Stimulated activated naive CD8-positive, alpha-beta T cell treated with anti-CD3 and anti-CD28 coated beads, Interleukin-15, amount 100 ng/mL, for 72 hours (primary cell): Measurements from ENCODE around the gene TRIM56.
"Not testable (repeated sequence)": the region's sequence is repeated elsewhere in the genome, so short reads cannot be mapped to it uniquely, and the experiment has no call there.

Experiments used
- ATAC-seq: fragments of 150-1000 bp; cut with Tn5 transposase; 2 replicates; pipeline ENCODE4 v1.10.0; 2021; ENCODE audit warnings: mild to moderate bottlenecking, moderate library complexity
- DNase-seq, 2 donors: peaks; one replicate each; pipeline ENCODE4 v3.0.0; 2021 to 2022
- H3K27ac Mint-ChIP-seq, 2 donors: one replicate each; pipeline ENCODE4 v1.8.0; 2022; ENCODE audit warnings: mild to moderate bottlenecking in 2 of 2, mixed read lengths in 2 of 2, moderate library complexity in 2 of 2
- H3K27me3 Mint-ChIP-seq: one replicate; pipeline ENCODE4 v1.8.0; 2022; ENCODE audit warnings: mixed read lengths
- H3K4me1 Mint-ChIP-seq: one replicate; pipeline ENCODE4 v1.8.0; 2022; ENCODE audit warnings: mild to moderate bottlenecking, mixed read lengths
- H3K4me3 Mint-ChIP-seq, 2 donors: one replicate each; pipeline ENCODE4 v1.8.0; 2022; ENCODE audit warnings: mild to moderate bottlenecking in 2 of 2, mixed read lengths in 2 of 2, moderate library complexity in 1 of 2
- H3K9me3 Mint-ChIP-seq, 2 donors: one replicate each; pipeline ENCODE4 v1.8.0; 2022; ENCODE audit warnings: mixed read lengths in 2 of 2

TRIM56 gene

GRCh38 chr7:101116898-101117297 lies 31.6 kb downstream of the TRIM56 start:
- Mint-ChIP-seq H3K4me1 (peaks cover 15% of the 10 kb centered on the region), H3K27me3 (peaks cover 41% of the 10 kb centered on the region), H3K4me3 (no peak overlapping the region), H3K9me3 (no peaks in the 10 kb centered on the region), H3K27ac (no peak overlapping the region)
- no peak for DNase-seq
- ATAC-seq = no peak

GRCh38 chr7:101118856-101119255 lies 33.6 kb downstream of the TRIM56 start:
- Mint-ChIP-seq H3K4me1 (peaks cover 32% of the 10 kb centered on the region), H3K27ac (no peak overlapping the region)
- DNase-seq = no peak

GRCh38 chr7:101119876-101120275 lies 34.6 kb downstream of the TRIM56 start:
- Mint-ChIP-seq H3K9me3 (no peaks in the 10 kb centered on the region), H3K4me1 (peaks cover 39% of the 10 kb centered on the region), H3K27ac (no peak overlapping the region), H3K4me3 (no peak overlapping the region), H3K27me3 (peaks cover 69% of the 10 kb centered on the region)
- DNase-seq = no peak
- no peak for ATAC-seq

More at GRCh38 chr7:101118856-101119255, 33.6 kb downstream of the TRIM56 start:
- no peak for ATAC-seq
- H3K4me3 Mint-ChIP-seq = no peak overlapping the region
- H3K9me3 Mint-ChIP-seq = no peaks in the 10 kb centered on the region
- peaks cover 61% of the 10 kb centered on the region for H3K27me3 Mint-ChIP-seq

- ATAC-seq (no peak), DNase-seq (no peak)
- Mint-ChIP-seq H3K4me3 (no peak overlapping the region), H3K27ac (no peak overlapping the region), H3K9me3 (no peaks in the 10 kb centered on the region), H3K4me1 (peaks cover 44% of the 10 kb centered on the region), H3K27me3 (peaks cover 74% of the 10 kb centered on the region)
Observed at GRCh38 chr7:101120315-101120714, 35.0 kb downstream of the TRIM56 start.

- peaks cover 56% of the 10 kb centered on the region for H3K4me1 Mint-ChIP-seq
- peak overlapping the region; percentile 75 to 84 for H3K4me3 Mint-ChIP-seq
- not testable (repeated sequence) for DNase-seq, H3K9me3 Mint-ChIP-seq, ATAC-seq
- peak overlapping the region; percentile 81 to 94 for H3K27ac Mint-ChIP-seq
- H3K27me3 Mint-ChIP-seq = peaks cover 87% of the 10 kb centered on the region
Observed at GRCh38 chr7:101121631-101121990, 36.3 kb downstream of the TRIM56 start.

GRCh38 chr7:101121991-101122932 lies 37.0 kb downstream of the TRIM56 start:
- ATAC-seq (no peak), DNase-seq (no peak)
- Mint-ChIP-seq H3K4me1 (peaks cover 63% of the 10 kb centered on the region), H3K27me3 (peaks cover 93% of the 10 kb centered on the region), H3K9me3 (no peaks in the 10 kb centered on the region), H3K4me3 (peak overlapping the region; percentile 75 to 84), H3K27ac (peak overlapping the region; percentile 81 to 94)

GRCh38 chr7:101122933-101123702 lies 37.8 kb downstream of the TRIM56 start:
- Mint-ChIP-seq H3K4me3 (no peak overlapping the region), H3K27ac (peak overlapping the region in 1 of 2 donors; percentile 90), H3K9me3 (no peaks in the 10 kb centered on the region), H3K27me3 (peaks cover 98% of the 10 kb centered on the region), H3K4me1 (peaks cover 72% of the 10 kb centered on the region)
- DNase-seq (no peak), ATAC-seq (no peak)

- no peaks in the 10 kb centered on the region for H3K9me3 Mint-ChIP-seq
- peaks cover 75% of the 10 kb centered on the region for H3K4me1 Mint-ChIP-seq
- DNase-seq = no peak
- peak overlapping the region in 1 of 2 donors; percentile 61 for H3K27ac Mint-ChIP-seq
- no peak overlapping the region for H3K4me3 Mint-ChIP-seq
- H3K27me3 Mint-ChIP-seq = peaks cover 98% of the 10 kb centered on the region
- ATAC-seq = no peak
Observed at GRCh38 chr7:101123703-101124068, 38.4 kb downstream of the TRIM56 start.

- no peaks in the 10 kb centered on the region for H3K9me3 Mint-ChIP-seq
- H3K4me1 Mint-ChIP-seq = peaks cover 74% of the 10 kb centered on the region
- H3K27me3 Mint-ChIP-seq = peaks cover 97% of the 10 kb centered on the region
- H3K27ac Mint-ChIP-seq = peak overlapping the region in 1 of 2 donors; percentile 72
- ATAC-seq (no peak), DNase-seq (no peak)
- peak overlapping the region; percentile 41 to 50 for H3K4me3 Mint-ChIP-seq
Observed at GRCh38 chr7:101124376-101125056, 39.2 kb downstream of the TRIM56 start.

- H3K9me3 Mint-ChIP-seq = no peaks in the 10 kb centered on the region
- peak overlapping the region in 1 of 2 donors; percentile 36 for H3K27ac Mint-ChIP-seq
- H3K4me3 Mint-ChIP-seq = peak overlapping the region; percentile 37 to 77
- H3K4me1 Mint-ChIP-seq = peaks cover 66% of the 10 kb centered on the region
- H3K27me3 Mint-ChIP-seq = peaks cover 93% of the 10 kb centered on the region
- peak; percentile 68 for ATAC-seq
- DNase-seq = peak in 1 of 2 donors; percentile 44
Observed at GRCh38 chr7:101125989-101126650, 40.8 kb downstream of the TRIM56 start.

GRCh38 chr7:101126651-101127459 lies 41.6 kb downstream of the TRIM56 start, which contains the start of gene SERPINE1:
Gene SERPINE1 (plus strand): TSS chr7:101127104. CDS start chr7:101128394, 1,290 bp downstream.
- Mint-ChIP-seq H3K4me3 (peak within 1 kb of the TSS; percentile 63 to 77), H3K27ac (peak within 1 kb of the TSS in 1 of 2 donors; percentile 36), H3K27me3 (peaks cover 91% of the 10 kb centered on the region), H3K9me3 (no peaks in the 10 kb centered on the region), H3K4me1 (peaks cover 61% of the 10 kb centered on the region)
- ATAC-seq (peak; percentile 86), DNase-seq (peak; percentile 54 to 64)

GRCh38 chr7:101127460-101128039 lies 42.3 kb downstream of the TRIM56 start:
- ATAC-seq (no peak), DNase-seq (no peak)
- H3K4me1 Mint-ChIP-seq = peaks cover 54% of the 10 kb centered on the region
- H3K9me3 Mint-ChIP-seq = no peaks in the 10 kb centered on the region
- no peak overlapping the region for H3K27ac Mint-ChIP-seq
- peaks cover 91% of the 10 kb centered on the region for H3K27me3 Mint-ChIP-seq
- peak overlapping the region; percentile 63 to 77 for H3K4me3 Mint-ChIP-seq

- Mint-ChIP-seq H3K27me3 (peaks cover 89% of the 10 kb centered on the region), H3K27ac (no peak overlapping the region), H3K9me3 (no peaks in the 10 kb centered on the region), H3K4me3 (no peak overlapping the region), H3K4me1 (peaks cover 47% of the 10 kb centered on the region)
- no peak for ATAC-seq
- no peak for DNase-seq
Observed at GRCh38 chr7:101128040-101128834, 43.0 kb downstream of the TRIM56 start.
